Suprapubic skin (tissue), 4 donors: Measurements from ENCODE around the gene PTGDR2. TPM values are rescaled to one million over a fixed set of nuclear protein-coding genes. Genes with fewer than 3 reads are reported as not detected.

Experiments used
- DNase-seq, 2 donors: peaks; one replicate each; pipeline ENCODE4 v3.0.0-alpha.2; 2019; ENCODE audit warnings: low spot score in 2 of 2
- H3K27ac ChIP-seq: fragments of 200-600 bp; sonication (generic); one replicate; pipeline ENCODE4 v1.5.1; 2019
- H3K27me3 ChIP-seq: fragments of 200-600 bp; sonication (generic); one replicate; pipeline ENCODE4 v1.5.1; 2019
- H3K36me3 ChIP-seq: fragments of 200-600 bp; sonication (generic); one replicate; pipeline ENCODE4 v1.5.1; 2019
- H3K4me1 ChIP-seq: fragments of 200-600 bp; sonication (generic); one replicate; pipeline ENCODE4 v1.5.1; 2019
- H3K4me3 ChIP-seq: fragments of 200-600 bp; sonication (generic); one replicate; pipeline ENCODE4 v1.5.1; 2019; ENCODE audit warnings: mild to moderate bottlenecking
- H3K9me3 ChIP-seq: fragments of 200-600 bp; sonication (generic); one replicate; pipeline ENCODE4 v1.5.1; 2019
- EP300 ChIP-seq: sonication (generic); formaldehyde crosslinking; IDR thresholded peaks from one replicate; pipeline ENCODE4 v1.6.1; 2017; ENCODE audit warnings: antibody characterized with exemption
- POLR2A ChIP-seq, 2 donors: fragments of 450-650 bp; IDR thresholded peaks; one replicate each; pipeline ENCODE4 v1.6.1; 2017; ENCODE audit warnings: antibody characterized with exemption in 2 of 2, mild to moderate bottlenecking in 2 of 2, moderate library complexity in 2 of 2
- POLR2AphosphoS5 ChIP-seq, 3 donors: sonication (generic); formaldehyde crosslinking; IDR thresholded peaks; one replicate each; pipeline ENCODE4 v1.6.1; 2017; ENCODE audit warnings: antibody characterized with exemption in 3 of 3
- WGBS: methylation state at CpG from one replicate; pipeline ENCODE4 v1.1.5; 2018; 5-methylcytosine and 5-hydroxymethylcytosine counted together
- total RNA-seq, 4 donors: library from RNA; depleted of rRNA; stranded (reverse); fragments of >200 nt; gene quantifications; one replicate each; pipeline ENCODE4 v1.1.0, GENCODE V29; 2016
- TF ChIP-seq, protein P1 (sequence below), 2 donors: fragments of 200-600 bp in 1 of 2; fragments of 450-650 bp in 1 of 2; sonication (generic) in 1 of 2; IDR thresholded peaks; one replicate each; pipeline ENCODE4 v1.5.1; 2016 to 2019; ENCODE audit warnings: antibody characterized with exemption in 2 of 2, mild to moderate bottlenecking in 1 of 2, moderate library complexity in 1 of 2

PTGDR2 gene
- total RNA-seq, 4 donors from 2014 or later: 0.19 to 0.68 (median 0.34) TPM; not detected in 1

GRCh38 chr11:60899046-60899936, 43.5 kb upstream of the PTGDR2 start:
- WGBS: 62% methylated on average over 12 of the region's 12 CpGs
- H3K9me3 ChIP-seq: no peaks in the 10 kb centered on the region
- H3K4me1 ChIP-seq: peaks cover 9% of the 10 kb centered on the region
- H3K27ac ChIP-seq: no peak overlapping the region
- no peak for TF ChIP-seq POLR2A (IDR thresholded peaks at IDR 0.05)
- no peak for TF ChIP-seq POLR2AphosphoS5 (IDR thresholded peaks at IDR 0.05)
- TF ChIP-seq, protein P1, sequence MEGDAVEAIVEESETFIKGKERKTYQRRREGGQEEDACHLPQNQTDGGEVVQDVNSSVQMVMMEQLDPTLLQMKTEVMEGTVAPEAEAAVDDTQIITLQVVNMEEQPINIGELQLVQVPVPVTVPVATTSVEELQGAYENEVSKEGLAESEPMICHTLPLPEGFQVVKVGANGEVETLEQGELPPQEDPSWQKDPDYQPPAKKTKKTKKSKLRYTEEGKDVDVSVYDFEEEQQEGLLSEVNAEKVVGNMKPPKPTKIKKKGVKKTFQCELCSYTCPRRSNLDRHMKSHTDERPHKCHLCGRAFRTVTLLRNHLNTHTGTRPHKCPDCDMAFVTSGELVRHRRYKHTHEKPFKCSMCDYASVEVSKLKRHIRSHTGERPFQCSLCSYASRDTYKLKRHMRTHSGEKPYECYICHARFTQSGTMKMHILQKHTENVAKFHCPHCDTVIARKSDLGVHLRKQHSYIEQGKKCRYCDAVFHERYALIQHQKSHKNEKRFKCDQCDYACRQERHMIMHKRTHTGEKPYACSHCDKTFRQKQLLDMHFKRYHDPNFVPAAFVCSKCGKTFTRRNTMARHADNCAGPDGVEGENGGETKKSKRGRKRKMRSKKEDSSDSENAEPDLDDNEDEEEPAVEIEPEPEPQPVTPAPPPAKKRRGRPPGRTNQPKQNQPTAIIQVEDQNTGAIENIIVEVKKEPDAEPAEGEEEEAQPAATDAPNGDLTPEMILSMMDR (IDR thresholded peaks at IDR 0.05): peak; percentile 73 to 94
- no peak for TF ChIP-seq EP300
- H3K27me3 ChIP-seq: no peaks in the 10 kb centered on the region
- no peak for DNase-seq
- no peak overlapping the region for H3K4me3 ChIP-seq
- H3K36me3 ChIP-seq: peaks cover 93% of the 10 kb centered on the region

DNA sequence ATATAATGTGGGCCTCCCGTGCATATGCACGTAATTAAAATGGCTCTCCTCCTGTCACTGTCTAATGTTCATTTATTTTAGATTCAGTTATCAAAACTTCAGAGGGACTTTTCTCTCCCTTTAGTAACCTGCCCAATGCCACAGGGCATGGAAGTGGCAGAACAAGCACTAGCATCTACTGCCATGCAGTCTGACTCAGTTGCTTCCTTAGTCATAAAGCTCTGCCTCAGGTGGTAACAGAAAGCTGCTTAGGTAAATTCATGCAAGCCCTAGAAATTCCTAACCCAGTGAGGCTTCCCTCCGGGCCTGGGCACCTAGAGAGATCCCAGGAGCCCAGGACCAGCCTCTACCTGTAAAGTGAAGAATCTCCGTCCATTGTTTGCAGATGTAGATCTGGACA, 41.7 kb upstream of the PTGDR2 start:
- 91% methylated on average over 4 of the region's 4 CpGs for WGBS
- Histone ChIP-seq H3K4me1 (no peaks in the 10 kb centered on the region), H3K9me3 (no peaks in the 10 kb centered on the region), H3K27ac (no peak overlapping the region), H3K27me3 (no peaks in the 10 kb centered on the region), H3K4me3 (no peak overlapping the region), H3K36me3 (peaks cover 98% of the 10 kb centered on the region)
- TF ChIP-seq EP300 (no peak), POLR2AphosphoS5 (IDR thresholded peaks at IDR 0.05) (no peak), POLR2A (IDR thresholded peaks at IDR 0.05) (no peak)
- TF ChIP-seq, protein P1 (IDR thresholded peaks at IDR 0.05): no peak
- DNase-seq: no peak

DNA sequence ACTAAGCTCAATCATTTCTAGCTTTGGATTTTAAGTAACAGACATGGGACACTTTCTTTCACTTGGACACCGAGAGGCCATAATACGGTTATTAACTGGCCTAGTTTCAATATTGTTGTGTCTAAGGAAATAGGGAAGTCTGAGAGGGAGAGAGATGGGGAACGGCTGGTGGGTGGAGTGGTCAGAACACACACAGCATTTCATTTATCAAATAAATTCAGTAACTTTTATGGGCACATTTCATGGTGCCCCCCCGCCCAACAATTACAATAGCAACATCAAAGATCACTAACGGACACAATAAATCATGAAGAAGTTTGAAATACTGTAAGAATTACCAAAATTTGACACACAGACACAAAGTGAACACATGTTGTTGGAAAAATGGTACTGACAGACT, 39.9 kb upstream of the PTGDR2 start:
- Histone ChIP-seq H3K9me3 (no peaks in the 10 kb centered on the region), H3K4me1 (peaks cover 3% of the 10 kb centered on the region), H3K27ac (no peak overlapping the region), H3K4me3 (no peak overlapping the region), H3K27me3 (no peaks in the 10 kb centered on the region), H3K36me3 (peaks cover 94% of the 10 kb centered on the region)
- WGBS: 89% methylated on average over 5 of the region's 5 CpGs
- DNase-seq: no peak
- TF ChIP-seq POLR2AphosphoS5 (IDR thresholded peaks at IDR 0.05) (no peak), POLR2A (IDR thresholded peaks at IDR 0.05) (no peak)
- TF ChIP-seq, protein P1 (IDR thresholded peaks at IDR 0.05): no peak

GRCh38 chr11:60891103-60891741, 35.5 kb upstream of the PTGDR2 start:
- no peaks in the 10 kb centered on the region for H3K27me3 ChIP-seq
- no peak overlapping the region for H3K27ac ChIP-seq
- H3K36me3 ChIP-seq: peaks cover 74% of the 10 kb centered on the region
- no peak overlapping the region for H3K4me3 ChIP-seq
- H3K9me3 ChIP-seq: no peaks in the 10 kb centered on the region
- peaks cover 3% of the 10 kb centered on the region for H3K4me1 ChIP-seq
- 92% methylated on average over 7 of the region's 7 CpGs for WGBS
- TF ChIP-seq, protein P1 (IDR thresholded peaks at IDR 0.05): no peak
- TF ChIP-seq POLR2A (IDR thresholded peaks at IDR 0.05) (no peak), EP300 (no peak), POLR2AphosphoS5 (IDR thresholded peaks at IDR 0.05) (no peak)
- no peak for DNase-seq

- no peaks in the 10 kb centered on the region for H3K27me3 ChIP-seq
- H3K4me3 ChIP-seq: no peak overlapping the region
- peaks cover 3% of the 10 kb centered on the region for H3K4me1 ChIP-seq
- TF ChIP-seq, protein P1 (IDR thresholded peaks at IDR 0.05): no peak
- TF ChIP-seq EP300 (no peak), POLR2A (IDR thresholded peaks at IDR 0.05) (no peak), POLR2AphosphoS5 (IDR thresholded peaks at IDR 0.05) (no peak)
- no peak overlapping the region for H3K27ac ChIP-seq
- DNase-seq: no peak
- 46% methylated on average over 5 of the region's 5 CpGs for WGBS
- H3K9me3 ChIP-seq: no peaks in the 10 kb centered on the region
- H3K36me3 ChIP-seq: peaks cover 69% of the 10 kb centered on the region
Observed at GRCh38 chr11:60890696-60891095, 34.9 kb upstream of the PTGDR2 start.
